PFSK-1 (cell line): ENCODE results near the gene EDEM1.

Source experiments
- FOXP2 ChIP-seq: optimal IDR thresholded peaks from 2 replicates; pipeline ENCODE3; 2011; ENCODE audit warnings: borderline replicate concordance, control low read depth, inconsistent platforms; ENCODE audit not compliant: insufficient read depth; ENCODE audit errors: extremely low read length, extremely low read depth
- POLR2AphosphoS5 ChIP-seq: IDR thresholded peaks from 2 replicates; pipeline ENCODE4 v1.6.1; 2012; ENCODE audit warnings: low read depth, mild to moderate bottlenecking, control low read depth, low read length, moderate library complexity
- SIN3A ChIP-seq: IDR thresholded peaks from 2 replicates; pipeline ENCODE4 v1.6.1; 2012; ENCODE audit warnings: mild to moderate bottlenecking, low read length, moderate library complexity, borderline replicate concordance; ENCODE audit not compliant: insufficient read depth
- TAF1 ChIP-seq: IDR thresholded peaks from 2 replicates; pipeline ENCODE4 v1.6.1; 2012; ENCODE audit warnings: low read length, control low read depth, borderline replicate concordance; ENCODE audit not compliant: insufficient read depth
- TF ChIP-seq, protein P1 (sequence below), 2 experiments: IDR thresholded peaks; 2 replicates each; pipeline versions ENCODE4 v1.6.1 to v1.8.0; 2011 to 2012; ENCODE audit warnings: low read depth in 2 of 2, low read length in 2 of 2, control low read depth in 1 of 2, inconsistent platforms in 1 of 2, mild to moderate bottlenecking in 1 of 2, moderate library complexity in 1 of 2; ENCODE audit not compliant: insufficient read depth in 1 of 2

DNA sequence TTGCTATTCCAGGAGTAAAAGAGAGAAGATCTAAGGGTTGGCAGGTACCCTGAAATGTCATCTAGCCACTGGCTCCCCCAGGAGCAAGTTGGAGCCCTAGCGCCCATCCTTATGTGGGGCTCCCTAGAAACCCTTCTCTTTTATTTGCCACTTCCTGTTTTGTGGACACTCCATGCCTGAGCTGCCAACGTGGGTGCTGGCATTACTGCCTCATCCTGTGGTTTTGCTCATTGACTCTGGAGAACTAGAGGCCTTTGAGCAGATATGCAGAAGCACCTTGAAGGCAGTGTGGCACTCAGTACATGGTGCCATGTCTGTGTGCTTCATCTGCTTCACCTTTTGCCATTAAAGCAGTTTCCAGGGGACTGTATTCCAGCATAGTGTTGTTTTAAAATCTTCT, 8.1 kb downstream of the EDEM1 start:
- TF ChIP-seq TAF1 (no peak), POLR2AphosphoS5 (no peak), SIN3A (no peak), FOXP2 (no peak)
- TF ChIP-seq, protein P1, sequence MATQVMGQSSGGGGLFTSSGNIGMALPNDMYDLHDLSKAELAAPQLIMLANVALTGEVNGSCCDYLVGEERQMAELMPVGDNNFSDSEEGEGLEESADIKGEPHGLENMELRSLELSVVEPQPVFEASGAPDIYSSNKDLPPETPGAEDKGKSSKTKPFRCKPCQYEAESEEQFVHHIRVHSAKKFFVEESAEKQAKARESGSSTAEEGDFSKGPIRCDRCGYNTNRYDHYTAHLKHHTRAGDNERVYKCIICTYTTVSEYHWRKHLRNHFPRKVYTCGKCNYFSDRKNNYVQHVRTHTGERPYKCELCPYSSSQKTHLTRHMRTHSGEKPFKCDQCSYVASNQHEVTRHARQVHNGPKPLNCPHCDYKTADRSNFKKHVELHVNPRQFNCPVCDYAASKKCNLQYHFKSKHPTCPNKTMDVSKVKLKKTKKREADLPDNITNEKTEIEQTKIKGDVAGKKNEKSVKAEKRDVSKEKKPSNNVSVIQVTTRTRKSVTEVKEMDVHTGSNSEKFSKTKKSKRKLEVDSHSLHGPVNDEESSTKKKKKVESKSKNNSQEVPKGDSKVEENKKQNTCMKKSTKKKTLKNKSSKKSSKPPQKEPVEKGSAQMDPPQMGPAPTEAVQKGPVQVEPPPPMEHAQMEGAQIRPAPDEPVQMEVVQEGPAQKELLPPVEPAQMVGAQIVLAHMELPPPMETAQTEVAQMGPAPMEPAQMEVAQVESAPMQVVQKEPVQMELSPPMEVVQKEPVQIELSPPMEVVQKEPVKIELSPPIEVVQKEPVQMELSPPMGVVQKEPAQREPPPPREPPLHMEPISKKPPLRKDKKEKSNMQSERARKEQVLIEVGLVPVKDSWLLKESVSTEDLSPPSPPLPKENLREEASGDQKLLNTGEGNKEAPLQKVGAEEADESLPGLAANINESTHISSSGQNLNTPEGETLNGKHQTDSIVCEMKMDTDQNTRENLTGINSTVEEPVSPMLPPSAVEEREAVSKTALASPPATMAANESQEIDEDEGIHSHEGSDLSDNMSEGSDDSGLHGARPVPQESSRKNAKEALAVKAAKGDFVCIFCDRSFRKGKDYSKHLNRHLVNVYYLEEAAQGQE (IDR thresholded peaks at IDR 0.05; ENCODE audit: insufficient read depth in 1 of 2, low read depth in 2 of 2, low read length in 2 of 2): no peak
